Ishikawa (cell line): Measurements from ENCODE around the gene SCN4A.
A peak's percentile ranks its signal among the peaks of the same experiment; 100 is the strongest.

Source experiments
- CEBPB ChIP-seq: IDR thresholded peaks from 2 replicates; pipeline ENCODE4 v1.6.1; 2012
- CREB1 ChIP-seq: IDR thresholded peaks from 2 replicates; pipeline ENCODE4 v1.6.1; 2012; ENCODE audit warnings: low read depth
- EGR1 ChIP-seq: IDR thresholded peaks from 2 replicates; pipeline ENCODE4 v1.6.1; 2012
- EP300 ChIP-seq: IDR thresholded peaks from 2 replicates; pipeline ENCODE4 v1.6.1; 2012; ENCODE audit warnings: borderline replicate concordance
- FOXM1 ChIP-seq: IDR thresholded peaks from 2 replicates; pipeline ENCODE4 v1.6.1; 2012; ENCODE audit warnings: low read depth, borderline replicate concordance
- MAX ChIP-seq: IDR thresholded peaks from 2 replicates; pipeline ENCODE4 v1.6.1; 2012
- NFIC ChIP-seq: IDR thresholded peaks from 2 replicates; pipeline ENCODE4 v1.6.1; 2012
- RAD21 ChIP-seq: IDR thresholded peaks from 2 replicates; pipeline ENCODE4 v1.6.1; 2012; ENCODE audit warnings: low read depth
- REST ChIP-seq: IDR thresholded peaks from 2 replicates; pipeline ENCODE4 v1.6.1; 2012; ENCODE audit warnings: low read depth, mild to moderate bottlenecking
- TAF1 ChIP-seq: IDR thresholded peaks from 2 replicates; pipeline ENCODE4 v1.6.1; 2012; ENCODE audit warnings: low read depth, mild to moderate bottlenecking
- TCF12 ChIP-seq: IDR thresholded peaks from 2 replicates; pipeline ENCODE4 v1.6.1; 2012; ENCODE audit warnings: low read depth
- TEAD4 ChIP-seq: IDR thresholded peaks from 2 replicates; pipeline ENCODE4 v1.6.1; 2012
- USF1 ChIP-seq: IDR thresholded peaks from 2 replicates; pipeline ENCODE4 v1.6.1; 2012
- YY1 ChIP-seq: IDR thresholded peaks from 2 replicates; pipeline ENCODE4 v1.6.1; 2012; ENCODE audit warnings: low read depth
- ZBTB7A ChIP-seq: IDR thresholded peaks from 2 replicates; pipeline ENCODE4 v1.6.1; 2012; ENCODE audit warnings: low read depth

SCN4A gene

GRCh38 chr17:63960006-63960405 is 12.7 kb downstream of the SCN4A start:
- TF ChIP-seq EP300 (no peak), YY1 (no peak), NFIC (no peak), RAD21 (no peak), CREB1 (no peak), TCF12 (no peak), MAX (no peak), CEBPB (no peak)

GRCh38 chr17:63956296-63956920 is 16.3 kb downstream of the SCN4A start:
- TF ChIP-seq NFIC (no peak), MAX (no peak), TCF12 (no peak), EGR1 (no peak), RAD21 (no peak), REST (no peak), EP300 (no peak), YY1 (no peak), CREB1 (no peak), TAF1 (no peak), USF1 (no peak), FOXM1 (no peak), CEBPB (no peak), ZBTB7A (no peak), TEAD4 (no peak)

GRCh38 chr17:63955791-63956190 is 16.9 kb downstream of the SCN4A start:
- TF ChIP-seq NFIC = no peak
- no peak for TF ChIP-seq RAD21
- TF ChIP-seq YY1 = no peak
- TF ChIP-seq ZBTB7A = no peak
- TF ChIP-seq FOXM1 = no peak
- TF ChIP-seq USF1 = no peak
- no peak for TF ChIP-seq TAF1
- no peak for TF ChIP-seq TCF12
- TF ChIP-seq TEAD4 = no peak

GRCh38 chr17:63955232-63955631 is 17.5 kb downstream of the SCN4A start:
- no peak for TF ChIP-seq CREB1
- TF ChIP-seq TEAD4 = no peak

- no peak for TF ChIP-seq CEBPB
- TF ChIP-seq EP300 = no peak
- no peak for TF ChIP-seq EGR1
- TF ChIP-seq YY1 = no peak
- TF ChIP-seq TEAD4 = no peak
- TF ChIP-seq TAF1 = no peak
- no peak for TF ChIP-seq RAD21
- no peak for TF ChIP-seq TCF12
- no peak for TF ChIP-seq ZBTB7A
- TF ChIP-seq CREB1 = no peak
- no peak for TF ChIP-seq NFIC
- TF ChIP-seq MAX = no peak
Measured at GRCh38 chr17:63954402-63955063, 18.2 kb downstream of the SCN4A start.

- TF ChIP-seq FOXM1 = no peak
- no peak for TF ChIP-seq TAF1
- TF ChIP-seq TEAD4 = no peak
- peak; percentile 65 for TF ChIP-seq RAD21
- no peak for TF ChIP-seq NFIC
Measured at GRCh38 chr17:63950940-63951907, 21.5 kb downstream of the SCN4A start.
